ENCODE data around the gene SRGAP2. TPM values are rescaled to one million over a fixed set of nuclear protein-coding genes. Genes with fewer than 3 reads are reported as not detected.
A peak's percentile ranks its signal among the peaks of the same experiment; 100 is the strongest.
"Not testable (repeated sequence)": the region's sequence is repeated elsewhere in the genome, so short reads cannot be mapped to it uniquely, and the experiment has no call there.

The SRGAP2 gene
- total RNA-seq, 1 donor from 2014 or later = 88.4 TPM

DNA sequence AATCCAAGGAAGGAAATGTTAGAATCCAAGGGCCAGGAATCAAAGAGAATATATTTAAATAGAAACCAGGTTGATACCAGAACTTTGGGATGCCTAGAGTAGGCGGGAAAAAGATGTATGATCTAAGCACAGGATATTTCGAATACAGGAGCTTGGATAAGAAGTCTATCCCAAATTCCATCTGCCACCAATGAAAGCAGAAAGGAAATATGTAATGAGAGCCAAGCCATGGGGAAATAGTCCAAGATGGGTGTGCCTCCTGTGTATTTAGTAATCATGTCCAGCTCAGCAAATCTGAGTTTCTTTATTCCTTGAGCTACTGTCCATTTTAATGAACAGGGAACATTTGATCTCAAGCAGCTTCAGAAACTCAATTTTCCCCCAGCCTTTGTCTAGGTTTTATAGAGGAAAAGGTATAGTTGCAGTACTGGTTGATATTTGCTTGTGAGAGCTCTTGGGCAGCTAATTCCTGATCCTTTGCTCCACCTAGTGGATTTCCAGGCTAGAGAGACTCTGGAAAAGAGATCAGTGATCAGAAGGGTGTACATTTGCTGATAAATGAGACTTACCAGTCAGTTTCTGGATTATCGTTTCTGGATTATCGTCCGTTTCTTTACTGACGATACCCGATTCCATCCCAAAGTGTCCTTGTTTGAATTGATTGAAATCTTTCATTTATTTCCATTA lies 29.0 kb upstream of the SRGAP2 start:
- not testable (repeated sequence) for H3K9ac ChIP-seq; H3F3A ChIP-seq (ENCODE audit: low read depth); H3K36me3 ChIP-seq; H3K4me1 ChIP-seq; H3K4me3 Mint-ChIP-seq; H3K9me3 ChIP-seq (ENCODE audit: low read depth); H3K79me2 ChIP-seq (ENCODE audit: low read depth); H3K27ac Mint-ChIP-seq; H3K4me1 Mint-ChIP-seq; H3K27me3 ChIP-seq; H3K27me3 Mint-ChIP-seq (ENCODE audit: insufficient read depth, low read depth); H2AFZ ChIP-seq (replicated peaks); H3K36me3 Mint-ChIP-seq; H3K4me3 ChIP-seq; H4K20me1 ChIP-seq (ENCODE audit: low read depth); H3K4me2 ChIP-seq; H3K9me3 Mint-ChIP-seq; H3K27ac ChIP-seq
- TF ChIP-seq, protein P1, sequence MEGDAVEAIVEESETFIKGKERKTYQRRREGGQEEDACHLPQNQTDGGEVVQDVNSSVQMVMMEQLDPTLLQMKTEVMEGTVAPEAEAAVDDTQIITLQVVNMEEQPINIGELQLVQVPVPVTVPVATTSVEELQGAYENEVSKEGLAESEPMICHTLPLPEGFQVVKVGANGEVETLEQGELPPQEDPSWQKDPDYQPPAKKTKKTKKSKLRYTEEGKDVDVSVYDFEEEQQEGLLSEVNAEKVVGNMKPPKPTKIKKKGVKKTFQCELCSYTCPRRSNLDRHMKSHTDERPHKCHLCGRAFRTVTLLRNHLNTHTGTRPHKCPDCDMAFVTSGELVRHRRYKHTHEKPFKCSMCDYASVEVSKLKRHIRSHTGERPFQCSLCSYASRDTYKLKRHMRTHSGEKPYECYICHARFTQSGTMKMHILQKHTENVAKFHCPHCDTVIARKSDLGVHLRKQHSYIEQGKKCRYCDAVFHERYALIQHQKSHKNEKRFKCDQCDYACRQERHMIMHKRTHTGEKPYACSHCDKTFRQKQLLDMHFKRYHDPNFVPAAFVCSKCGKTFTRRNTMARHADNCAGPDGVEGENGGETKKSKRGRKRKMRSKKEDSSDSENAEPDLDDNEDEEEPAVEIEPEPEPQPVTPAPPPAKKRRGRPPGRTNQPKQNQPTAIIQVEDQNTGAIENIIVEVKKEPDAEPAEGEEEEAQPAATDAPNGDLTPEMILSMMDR (IDR thresholded peaks at IDR 0.05) = peak; percentile 42
- DNase-seq (ENCODE audit: low spot score) = peak; percentile 15

DNA sequence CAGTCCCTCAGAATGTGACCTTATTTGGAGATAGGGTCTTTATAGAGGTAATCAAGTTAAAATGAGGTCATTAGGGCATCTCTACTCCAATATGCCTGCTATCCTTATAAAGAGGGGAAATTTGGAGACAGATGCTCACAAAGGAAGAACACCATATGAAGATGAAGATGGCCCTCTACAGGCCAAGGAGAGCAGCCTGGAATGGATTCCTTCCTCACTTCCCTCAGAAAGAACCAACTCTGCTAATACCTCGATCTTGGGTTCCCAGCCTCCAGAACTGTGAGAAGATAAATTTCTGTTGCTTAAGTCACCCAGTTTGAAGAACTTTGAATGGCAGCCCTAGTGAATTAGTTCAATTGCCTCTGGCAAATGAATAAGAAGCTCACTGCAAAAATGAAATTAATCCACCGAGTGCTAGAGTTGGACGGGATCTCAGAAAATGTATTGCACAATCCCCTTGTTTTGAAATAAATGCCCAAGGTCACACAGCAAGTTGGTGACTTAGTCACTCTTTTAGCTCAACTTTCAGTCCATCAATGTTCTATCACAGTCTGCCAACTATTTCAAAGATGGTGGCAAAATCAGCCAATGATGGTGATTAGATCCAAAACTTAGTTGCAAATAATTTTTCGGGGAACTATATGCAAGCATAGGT lies 27.8 kb upstream of the SRGAP2 start:
- H3K36me3 Mint-ChIP-seq; H3K27me3 Mint-ChIP-seq (ENCODE audit: insufficient read depth, low read depth); H2AFZ ChIP-seq (replicated peaks); H3K9me3 ChIP-seq (ENCODE audit: low read depth); H3K4me3 ChIP-seq; H3K27ac ChIP-seq; H3K36me3 ChIP-seq; H4K20me1 ChIP-seq (ENCODE audit: low read depth); H3F3A ChIP-seq (ENCODE audit: low read depth); H3K27me3 ChIP-seq; H3K4me2 ChIP-seq; H3K4me1 ChIP-seq; H3K4me3 Mint-ChIP-seq; H3K9me3 Mint-ChIP-seq; H3K4me1 Mint-ChIP-seq; H3K9ac ChIP-seq; H3K27ac Mint-ChIP-seq; H3K79me2 ChIP-seq (ENCODE audit: low read depth): not testable (repeated sequence)
- peak; percentile 30 for DNase-seq (ENCODE audit: low spot score)
- TF ChIP-seq, protein P1 (IDR thresholded peaks at IDR 0.05) = peak; percentile 31

GRCh38 chr1:206176114-206176502 lies 27.2 kb upstream of the SRGAP2 start:
- DNase-seq (ENCODE audit: low spot score) = not testable (repeated sequence)

GRCh38 chr1:206178061-206178989 lies 25.0 kb upstream of the SRGAP2 start:
- not testable (repeated sequence) for H3F3A ChIP-seq (ENCODE audit: low read depth); H3K27me3 Mint-ChIP-seq (ENCODE audit: insufficient read depth, low read depth); H3K4me3 ChIP-seq; H3K9ac ChIP-seq; H3K4me2 ChIP-seq; H3K79me2 ChIP-seq (ENCODE audit: low read depth); H3K36me3 ChIP-seq; H3K36me3 Mint-ChIP-seq; H3K27ac ChIP-seq; H3K27me3 ChIP-seq; DNase-seq (ENCODE audit: low spot score); H3K9me3 Mint-ChIP-seq; H3K27ac Mint-ChIP-seq; H2AFZ ChIP-seq (replicated peaks); H3K4me1 ChIP-seq; H3K4me1 Mint-ChIP-seq; H3K9me3 ChIP-seq (ENCODE audit: low read depth); H3K4me3 Mint-ChIP-seq; H4K20me1 ChIP-seq (ENCODE audit: low read depth)

More at GRCh38 chr1:206176114-206176502, 27.2 kb upstream of the SRGAP2 start:
- H4K20me1 ChIP-seq (ENCODE audit: low read depth); H3K9me3 Mint-ChIP-seq; H3K27ac ChIP-seq; H3K36me3 ChIP-seq; H3K4me1 ChIP-seq; H3K4me3 Mint-ChIP-seq; H3K27me3 Mint-ChIP-seq (ENCODE audit: insufficient read depth, low read depth); H3K27ac Mint-ChIP-seq; H3K4me3 ChIP-seq; H3K4me1 Mint-ChIP-seq; H2AFZ ChIP-seq (replicated peaks); H3K27me3 ChIP-seq; H3K36me3 Mint-ChIP-seq; H3K9ac ChIP-seq; H3K79me2 ChIP-seq (ENCODE audit: low read depth); H3K4me2 ChIP-seq; H3K9me3 ChIP-seq (ENCODE audit: low read depth); H3F3A ChIP-seq (ENCODE audit: low read depth): not testable (repeated sequence)

GRCh38 chr1:206179666-206180065 lies 23.7 kb upstream of the SRGAP2 start:
- H3K27me3 Mint-ChIP-seq (ENCODE audit: insufficient read depth, low read depth); H3K9me3 ChIP-seq (ENCODE audit: low read depth); H3K27me3 ChIP-seq; H3K4me2 ChIP-seq; H3K9ac ChIP-seq; H2AFZ ChIP-seq (replicated peaks); H3K79me2 ChIP-seq (ENCODE audit: low read depth); H3F3A ChIP-seq (ENCODE audit: low read depth); H3K36me3 ChIP-seq; H3K27ac Mint-ChIP-seq; H3K9me3 Mint-ChIP-seq; H3K4me3 Mint-ChIP-seq; H3K4me3 ChIP-seq; DNase-seq (ENCODE audit: low spot score); H4K20me1 ChIP-seq (ENCODE audit: low read depth); H3K4me1 Mint-ChIP-seq; H3K4me1 ChIP-seq; H3K27ac ChIP-seq; H3K36me3 Mint-ChIP-seq: not testable (repeated sequence)

GRCh38 chr1:206182368-206183317 lies 20.7 kb upstream of the SRGAP2 start:
- H3K27me3 ChIP-seq; H3K36me3 Mint-ChIP-seq; H2AFZ ChIP-seq (replicated peaks); H3K36me3 ChIP-seq; H3K9ac ChIP-seq; H4K20me1 ChIP-seq (ENCODE audit: low read depth); H3K4me3 ChIP-seq; H3K27ac Mint-ChIP-seq; H3K4me1 ChIP-seq; H3K9me3 Mint-ChIP-seq; H3K4me2 ChIP-seq; H3K27me3 Mint-ChIP-seq (ENCODE audit: insufficient read depth, low read depth); H3K79me2 ChIP-seq (ENCODE audit: low read depth); H3K27ac ChIP-seq; H3K9me3 ChIP-seq (ENCODE audit: low read depth); H3K4me3 Mint-ChIP-seq; H3K4me1 Mint-ChIP-seq; DNase-seq (ENCODE audit: low spot score); H3F3A ChIP-seq (ENCODE audit: low read depth): not testable (repeated sequence)

Data from neural progenitor cell (in vitro differentiated cells).